Cerebellar cortex (tissue), 1 donor: ENCODE data around the gene CHD6.
A peak's percentile ranks its signal among the peaks of the same experiment; 100 is the strongest.

Source experiments
- DNase-seq: peaks from one replicate; pipeline ENCODE4 v3.0.0-alpha.2; 2015; ENCODE audit warnings: low spot score

Gene CHD6

GRCh38 chr20:41507436-41507835 lies 110.7 kb downstream of the CHD6 start:
- no peak for DNase-seq

GRCh38 chr20:41506192-41506915 lies 111.8 kb downstream of the CHD6 start:
- no peak for DNase-seq

- no peak for DNase-seq
Measured at GRCh38 chr20:41505184-41505583, 113.0 kb downstream of the CHD6 start.

- no peak for DNase-seq
Measured at GRCh38 chr20:41501376-41501775, 116.8 kb downstream of the CHD6 start.

GRCh38 chr20:41499961-41500725 lies 118.0 kb downstream of the CHD6 start:
- no peak for DNase-seq

GRCh38 chr20:41499064-41499463 lies 119.1 kb downstream of the CHD6 start:
- no peak for DNase-seq

GRCh38 chr20:41497186-41497895 lies 120.8 kb downstream of the CHD6 start:
- no peak for DNase-seq

GRCh38 chr20:41494451-41494850 lies 123.7 kb downstream of the CHD6 start:
- no peak for DNase-seq

GRCh38 chr20:41483553-41483930 lies 134.6 kb downstream of the CHD6 start:
- DNase-seq = no peak

- no peak for DNase-seq
Measured at GRCh38 chr20:41482647-41483552, 135.3 kb downstream of the CHD6 start.

GRCh38 chr20:41480054-41480770 lies 138.0 kb downstream of the CHD6 start:
- no peak for DNase-seq

GRCh38 chr20:41479113-41479512 lies 139.1 kb downstream of the CHD6 start:
- no peak for DNase-seq

- no peak for DNase-seq
Measured at GRCh38 chr20:41478026-41478425, 140.2 kb downstream of the CHD6 start.

GRCh38 chr20:41476446-41476845 lies 141.7 kb downstream of the CHD6 start:
- no peak for DNase-seq

GRCh38 chr20:41476013-41476441 lies 142.2 kb downstream of the CHD6 start:
- peak; percentile 67 for DNase-seq

GRCh38 chr20:41475503-41475902 lies 142.7 kb downstream of the CHD6 start:
- DNase-seq = no peak

GRCh38 chr20:41470362-41471095 lies 147.6 kb downstream of the CHD6 start:
- DNase-seq = no peak

- no peak for DNase-seq
Measured at GRCh38 chr20:41469868-41470267, 148.3 kb downstream of the CHD6 start.

GRCh38 chr20:41468994-41469600 lies 149.1 kb downstream of the CHD6 start:
- DNase-seq = no peak

GRCh38 chr20:41467690-41468089 lies 150.5 kb downstream of the CHD6 start:
- DNase-seq = no peak
